Nephron progenitor cell (in vitro differentiated cells): ENCODE measurements around the gene MEAF6.
A peak's percentile ranks its signal among the peaks of the same experiment; 100 is the strongest.

Source experiments
- DNase-seq: peaks from one replicate; pipeline ENCODE4 v3.0.0; 2021
- H3K27ac Mint-ChIP-seq: 2 replicates; pipeline ENCODE4 v1.8.0; 2021; ENCODE audit warnings: mild to moderate bottlenecking, moderate library complexity, mixed read lengths
- H3K27me3 Mint-ChIP-seq: 2 replicates; pipeline ENCODE4 v1.8.0; 2021; ENCODE audit warnings: mild to moderate bottlenecking, low read depth, mixed read lengths; ENCODE audit not compliant: poor library complexity
- H3K36me3 Mint-ChIP-seq: 2 replicates; pipeline ENCODE4 v1.8.0; 2021; ENCODE audit warnings: low read depth, mixed read lengths
- H3K4me1 Mint-ChIP-seq: 2 replicates; pipeline ENCODE4 v1.8.0; 2021; ENCODE audit warnings: mixed read lengths
- H3K4me3 Mint-ChIP-seq: 2 replicates; pipeline ENCODE4 v1.8.0; 2021; ENCODE audit warnings: mild to moderate bottlenecking, moderate library complexity, mixed read lengths
- H3K9me3 Mint-ChIP-seq: 2 replicates; pipeline ENCODE4 v1.8.0; 2021; ENCODE audit warnings: mild to moderate bottlenecking, moderate library complexity, mixed read lengths
- CTCF ChIP-seq: fragments of 200-600 bp; sonication (generic); IDR thresholded peaks from 2 replicates; pipeline ENCODE4 v1.5.0; 2021; ENCODE audit warnings: antibody characterized with exemption

MEAF6 gene

GRCh38 chr1:37559080-37559479, 44.5 kb upstream of the MEAF6 start:
- DNase-seq: no peak
- Mint-ChIP-seq H3K36me3 (peaks cover 22% of the 10 kb centered on the region), H3K9me3 (peaks cover 12% of the 10 kb centered on the region), H3K27me3 (peaks cover 3% of the 10 kb centered on the region), H3K4me1 (peaks cover 36% of the 10 kb centered on the region), H3K4me3 (peak overlapping the region; percentile 45), H3K27ac (no peak overlapping the region)
- no peak for TF ChIP-seq CTCF

GRCh38 chr1:37558411-37558810, 43.8 kb upstream of the MEAF6 start:
- Mint-ChIP-seq H3K9me3 (peaks cover 12% of the 10 kb centered on the region), H3K4me3 (peak overlapping the region; percentile 97), H3K4me1 (peaks cover 42% of the 10 kb centered on the region), H3K27me3 (peaks cover 3% of the 10 kb centered on the region), H3K27ac (no peak overlapping the region), H3K36me3 (peaks cover 22% of the 10 kb centered on the region)
- DNase-seq: no peak
- no peak for TF ChIP-seq CTCF

GRCh38 chr1:37557402-37557801, 42.8 kb upstream of the MEAF6 start:
- Mint-ChIP-seq H3K36me3 (peaks cover 28% of the 10 kb centered on the region), H3K4me1 (peaks cover 52% of the 10 kb centered on the region), H3K9me3 (peaks cover 12% of the 10 kb centered on the region), H3K4me3 (peak overlapping the region; percentile 97), H3K27ac (peak overlapping the region; percentile 98), H3K27me3 (peaks cover 3% of the 10 kb centered on the region)
- no peak for DNase-seq
- TF ChIP-seq CTCF: no peak

GRCh38 chr1:37556712-37557196, 42.2 kb upstream of the MEAF6 start, which contains the start of gene DNALI1:
TSS of gene DNALI1 (plus strand) at chr1:37556940. CDS start at chr1:37556995, 55 bp downstream.
- peak; percentile 96 for DNase-seq
- Mint-ChIP-seq H3K4me3 (peak within 1 kb of the TSS; percentile 97), H3K36me3 (peaks cover 29% of the 10 kb centered on the region), H3K27ac (peak within 1 kb of the TSS; percentile 98), H3K4me1 (peaks cover 58% of the 10 kb centered on the region), H3K9me3 (peaks cover 12% of the 10 kb centered on the region), H3K27me3 (peaks cover under 1% of the 10 kb centered on the region)
- no peak for TF ChIP-seq CTCF

- H3K27me3 Mint-ChIP-seq: no peaks in the 10 kb centered on the region
- H3K4me1 Mint-ChIP-seq: peaks cover 53% of the 10 kb centered on the region
- H3K36me3 Mint-ChIP-seq: peaks cover 34% of the 10 kb centered on the region
- peak within 1 kb of the TSS; percentile 99 for H3K4me3 Mint-ChIP-seq
- peak; percentile 82 for DNase-seq
- H3K27ac Mint-ChIP-seq: peak within 1 kb of the TSS; percentile 97
- TF ChIP-seq CTCF: no peak
- peaks cover 12% of the 10 kb centered on the region for H3K9me3 Mint-ChIP-seq
Measured at GRCh38 chr1:37553927-37554808, 39.6 kb upstream of the MEAF6 start, which contains the start of gene SNIP1. TSS of gene SNIP1 (minus strand) at chr1:37554293. CDS start at chr1:37554229, 64 bp downstream.
